Fibroblast of lung (primary cell): Measurements from ENCODE around the gene WNT4. TPM values are rescaled to one million over a fixed set of nuclear protein-coding genes. Genes with fewer than 3 reads are reported as not detected.

Source experiments
- DNase-seq, 2 donors: peaks; one replicate each; pipeline versions ENCODE4 v3.0.0 to v3.0.0-alpha.2; 2010; ENCODE audit warnings: low read depth in 2 of 2
- H2AFZ ChIP-seq: 2 replicates; pipeline ENCODE4 v1.5.1; 2012; ENCODE audit warnings: low read length, control low read depth, inconsistent platforms
- H3K27ac ChIP-seq: 2 replicates; pipeline ENCODE4 v1.5.1; 2011; ENCODE audit warnings: low read length, control low read depth; ENCODE audit not compliant: insufficient read depth
- H3K27me3 ChIP-seq: 2 replicates; pipeline ENCODE4 v1.5.1; 2011; ENCODE audit warnings: mild to moderate bottlenecking, low read length; ENCODE audit not compliant: control insufficient read depth, insufficient read depth
- H3K36me3 ChIP-seq: 2 replicates; pipeline ENCODE4 v1.5.1; 2011; ENCODE audit warnings: low read length; ENCODE audit not compliant: control insufficient read depth, insufficient read depth
- H3K4me1 ChIP-seq: 2 replicates; pipeline ENCODE4 v1.5.1; 2011; ENCODE audit warnings: low read length; ENCODE audit not compliant: control insufficient read depth, insufficient read depth; ENCODE audit errors: extremely low read depth
- H3K4me2 ChIP-seq: 2 replicates; pipeline ENCODE4 v1.5.1; 2011; ENCODE audit warnings: low read length, control low read depth; ENCODE audit not compliant: insufficient read depth; ENCODE audit errors: extremely low read depth
- H3K4me3 ChIP-seq, 4 experiments: fragments of 200-600 bp in 1 of 4; sonication (generic) in 1 of 4; replicated peaks in 1 of 4; 2 replicates each; pipeline ENCODE4 v1.5.1; 2011 to 2016; ENCODE audit warnings: low read length in 4 of 4, low read depth in 3 of 4, mild to moderate bottlenecking in 3 of 4, control low read depth in 2 of 4, inconsistent platforms in 1 of 4, mixed read lengths in 1 of 4; ENCODE audit not compliant: insufficient read depth in 1 of 4; ENCODE audit errors: control extremely low read depth in 1 of 4
- H3K79me2 ChIP-seq: 2 replicates; pipeline ENCODE4 v1.5.1; 2012; ENCODE audit warnings: mild to moderate bottlenecking, low read length, inconsistent platforms; ENCODE audit not compliant: control insufficient read depth, insufficient read depth
- H3K9ac ChIP-seq: 2 replicates; pipeline ENCODE4 v1.5.1; 2011; ENCODE audit warnings: mild to moderate bottlenecking, low read length, control low read depth; ENCODE audit not compliant: insufficient read depth
- H3K9me3 ChIP-seq: 2 replicates; pipeline ENCODE4 v1.5.1; 2012; ENCODE audit warnings: low read depth, low read length; ENCODE audit not compliant: control insufficient read depth, insufficient read depth
- H4K20me1 ChIP-seq: 2 replicates; pipeline ENCODE4 v1.5.1; 2011; ENCODE audit warnings: low read length; ENCODE audit not compliant: control insufficient read depth, insufficient read depth; ENCODE audit errors: extremely low read depth
- EZH2 ChIP-seq: IDR thresholded peaks from 2 replicates; pipeline ENCODE4 v1.5.1; 2012; ENCODE audit warnings: low read length, control low read depth, mild to moderate bottlenecking; ENCODE audit errors: missing control alignments
- polyA plus RNA-seq, 2 donors: library from polyadenylated mRNA; depleted of rRNA in 1 of 2; stranded (reverse) in 1 of 2; unstranded in 1 of 2; fragments of >200 nt; gene quantifications; 2 replicates each; pipeline ENCODE4 v1.2.1, GENCODE V29; 2011 to 2012; ENCODE audit warnings: missing spikeins in 1 of 2
- total RNA-seq: library from RNA; depleted of rRNA; stranded (reverse); fragments of >200 nt; gene quantifications from 2 replicates; pipeline ENCODE4 v1.2.1, GENCODE V29; 2014
- TF ChIP-seq, protein P1 (sequence below), 2 donors: IDR thresholded peaks in 1 of 2; conservative IDR thresholded peaks in 1 of 2; 1 replicate in 1 of 2; 2 replicates in 1 of 2; pipeline ENCODE4 v1.5.1; 2011 to 2012; ENCODE audit warnings: low read length in 2 of 2, control low read depth in 1 of 2, inconsistent platforms in 1 of 2, low read depth in 1 of 2, mild to moderate bottlenecking in 1 of 2

Gene WNT4
- total and polyA plus RNA-seq, 2 donors (not counting 1 experiment from before 2014, with no cell fraction given): under 0.01 TPM; not detected in 1

DNA sequence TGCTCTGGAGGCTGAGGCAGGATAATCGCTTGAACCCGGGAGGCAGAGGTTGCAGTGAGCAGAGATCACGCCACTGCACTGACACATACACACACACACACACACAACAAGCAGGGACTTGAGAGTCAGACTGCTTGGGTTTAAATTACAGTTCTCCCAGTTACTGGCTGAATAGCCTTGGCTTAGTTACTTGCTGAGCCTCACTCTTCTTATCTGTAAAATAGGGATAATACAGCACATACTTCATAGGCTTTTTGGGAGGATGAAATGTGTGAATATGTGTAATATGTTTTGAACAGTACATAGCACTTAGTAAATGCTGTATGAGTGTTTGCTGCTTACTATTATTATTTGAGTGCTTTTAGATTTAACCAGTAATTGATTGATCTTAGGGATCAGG, 66.6 kb downstream of the WNT4 start:
- Histone ChIP-seq H4K20me1 (peaks cover 21% of the 10 kb centered on the region), H2AFZ (no peak overlapping the region), H3K9ac (no peak overlapping the region), H3K27ac (no peak overlapping the region), H3K4me2 (no peak overlapping the region), H3K4me1 (peaks cover 2% of the 10 kb centered on the region), H3K9me3 (no peaks in the 10 kb centered on the region), H3K79me2 (peaks cover 96% of the 10 kb centered on the region), H3K36me3 (no peaks in the 10 kb centered on the region), H3K27me3 (no peaks in the 10 kb centered on the region), H3K4me3 (no peak overlapping the region)
- TF ChIP-seq, protein P1, sequence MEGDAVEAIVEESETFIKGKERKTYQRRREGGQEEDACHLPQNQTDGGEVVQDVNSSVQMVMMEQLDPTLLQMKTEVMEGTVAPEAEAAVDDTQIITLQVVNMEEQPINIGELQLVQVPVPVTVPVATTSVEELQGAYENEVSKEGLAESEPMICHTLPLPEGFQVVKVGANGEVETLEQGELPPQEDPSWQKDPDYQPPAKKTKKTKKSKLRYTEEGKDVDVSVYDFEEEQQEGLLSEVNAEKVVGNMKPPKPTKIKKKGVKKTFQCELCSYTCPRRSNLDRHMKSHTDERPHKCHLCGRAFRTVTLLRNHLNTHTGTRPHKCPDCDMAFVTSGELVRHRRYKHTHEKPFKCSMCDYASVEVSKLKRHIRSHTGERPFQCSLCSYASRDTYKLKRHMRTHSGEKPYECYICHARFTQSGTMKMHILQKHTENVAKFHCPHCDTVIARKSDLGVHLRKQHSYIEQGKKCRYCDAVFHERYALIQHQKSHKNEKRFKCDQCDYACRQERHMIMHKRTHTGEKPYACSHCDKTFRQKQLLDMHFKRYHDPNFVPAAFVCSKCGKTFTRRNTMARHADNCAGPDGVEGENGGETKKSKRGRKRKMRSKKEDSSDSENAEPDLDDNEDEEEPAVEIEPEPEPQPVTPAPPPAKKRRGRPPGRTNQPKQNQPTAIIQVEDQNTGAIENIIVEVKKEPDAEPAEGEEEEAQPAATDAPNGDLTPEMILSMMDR (conservative IDR thresholded peaks at IDR 0.05 in 1 of 2, IDR thresholded peaks at IDR 0.05 in 1 of 2; ENCODE audit: low read depth in 1 of 2, low read length in 2 of 2): no peak
- TF ChIP-seq EZH2: no peak
- no peak for DNase-seq

DNA sequence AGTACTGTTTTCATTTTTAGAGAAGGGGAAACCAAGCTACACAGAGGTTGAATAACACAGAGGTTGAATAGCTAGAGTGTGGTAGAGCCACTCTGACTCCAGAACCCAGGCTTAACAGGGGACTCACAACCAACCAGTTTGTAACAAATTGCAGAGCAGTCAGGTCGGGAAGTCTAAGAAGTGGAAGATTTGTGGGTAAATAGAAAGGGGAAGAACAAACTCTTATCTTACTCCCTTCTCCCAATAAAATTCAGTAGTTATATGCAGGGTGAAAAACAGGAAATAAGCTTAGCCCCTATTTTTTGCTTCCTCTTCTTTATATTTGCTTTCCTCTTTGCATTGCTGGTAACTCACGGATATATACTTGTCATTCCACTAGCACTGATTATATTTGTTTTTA, 67.2 kb downstream of the WNT4 start:
- DNase-seq: no peak
- peaks cover 2% of the 10 kb centered on the region for H3K4me1 ChIP-seq
- no peak overlapping the region for H3K4me2 ChIP-seq
- H3K9me3 ChIP-seq: no peaks in the 10 kb centered on the region
- H4K20me1 ChIP-seq: peaks cover 21% of the 10 kb centered on the region
- no peak overlapping the region for H3K9ac ChIP-seq
- H3K79me2 ChIP-seq: peaks cover 95% of the 10 kb centered on the region
- H2AFZ ChIP-seq: no peak overlapping the region
- no peaks in the 10 kb centered on the region for H3K27me3 ChIP-seq
- no peaks in the 10 kb centered on the region for H3K36me3 ChIP-seq
- TF ChIP-seq, protein P1 (conservative IDR thresholded peaks at IDR 0.05 in 1 of 2, IDR thresholded peaks at IDR 0.05 in 1 of 2; ENCODE audit: low read depth in 1 of 2, low read length in 2 of 2): no peak
- H3K27ac ChIP-seq: no peak overlapping the region
- no peak overlapping the region for H3K4me3 ChIP-seq

- no peak for TF ChIP-seq EZH2
- Histone ChIP-seq H4K20me1 (peaks cover 21% of the 10 kb centered on the region), H3K79me2 (peaks cover 95% of the 10 kb centered on the region), H3K4me1 (peaks cover 2% of the 10 kb centered on the region), H3K4me3 (no peak overlapping the region), H3K36me3 (no peaks in the 10 kb centered on the region), H3K27ac (no peak overlapping the region), H3K27me3 (no peaks in the 10 kb centered on the region), H2AFZ (no peak overlapping the region), H3K9ac (no peak overlapping the region), H3K9me3 (no peaks in the 10 kb centered on the region), H3K4me2 (no peak overlapping the region)
- DNase-seq: no peak
These were observed 68.1 kb downstream of the WNT4 start for GRCh38 chr1:22074803-22075202.
